Calu3 (cell line): ENCODE data around the gene NUDT1. TPM values are rescaled to one million over a fixed set of nuclear protein-coding genes. Genes with fewer than 3 reads are reported as not detected.

Source experiments
- BruUV-seq: library from RNA; stranded (reverse); fragments of 400-500 nt; replicated peaks from 2 replicates; lab custom pipeline; 2021; lab: Mats Ljungman, UMichigan
- CTCF ChIA-PET: fragments of 300-600 bp; sonication (Branson Sonifier 250); formaldehyde crosslinking; loops from one replicate; lab custom pipeline; 2022; ENCODE audit warnings: antibody characterized with exemption; lab: Charles Lee
- DNase-seq: peaks from one replicate; pipeline ENCODE4 v3.0.0; 2022
- H3K27ac Mint-ChIP-seq: one replicate; pipeline ENCODE4 v1.8.0; 2022; ENCODE audit warnings: mixed read lengths; ENCODE audit not compliant: unreplicated experiment
- H3K27me3 Mint-ChIP-seq: one replicate; pipeline ENCODE4 v1.8.0; 2022; ENCODE audit warnings: mixed read lengths; ENCODE audit not compliant: unreplicated experiment
- H3K36me3 Mint-ChIP-seq: one replicate; pipeline ENCODE4 v1.8.0; 2022; ENCODE audit warnings: mild to moderate bottlenecking, moderate library complexity, mixed read lengths; ENCODE audit not compliant: insufficient read depth, unreplicated experiment
- H3K4me1 Mint-ChIP-seq: one replicate; pipeline ENCODE4 v1.8.0; 2022; ENCODE audit warnings: mild to moderate bottlenecking, low read depth, mixed read lengths; ENCODE audit not compliant: unreplicated experiment
- H3K4me3 Mint-ChIP-seq: one replicate; pipeline ENCODE4 v1.8.0; 2022; ENCODE audit warnings: mild to moderate bottlenecking, low read depth, moderate library complexity, mixed read lengths; ENCODE audit not compliant: unreplicated experiment
- H3K9me3 Mint-ChIP-seq: one replicate; pipeline ENCODE4 v1.8.0; 2022; ENCODE audit warnings: low read depth, mixed read lengths; ENCODE audit not compliant: unreplicated experiment
- CTCF ChIP-seq: fragments of 200-600 bp; IDR thresholded peaks from one replicate; pipeline ENCODE4 v1.8.0; 2022; ENCODE audit warnings: antibody characterized with exemption; ENCODE audit not compliant: unreplicated experiment
- intact Hi-C: fragments of 100-400 bp; cut with micrococcal nuclease; formaldehyde crosslinking; loops from one replicate; pipeline ENCODE4 v1.10.0; 2022; ENCODE audit not compliant: unreplicated experiment
- total RNA-seq: library from RNA; stranded (reverse); gene quantifications from 2 replicates; pipeline ENCODE4 v1.2.3, GENCODE V29; 2022

The NUDT1 gene
- total RNA-seq, 1 experiment from 2014 or later, result 65.6 TPM

- Mint-ChIP-seq H3K4me3 (no peak overlapping the region), H3K36me3 (peaks cover 44% of the 10 kb centered on the region), H3K27me3 (no peaks in the 10 kb centered on the region), H3K4me1 (peaks cover 27% of the 10 kb centered on the region), H3K9me3 (no peaks in the 10 kb centered on the region), H3K27ac (no peak overlapping the region)
- no peak for TF ChIP-seq CTCF
- intact Hi-C loops, result loop anchor here (5.0 kb wide), 1 partner anchor 106 kb away; the partner anchor contains the start of gene EIF3B
- DNase-seq, result no peak
- CTCF ChIA-PET, result no interaction called here
- no TSS peak for BruUV-seq
Measured at GRCh38 chr7:2245883-2246675, 4.1 kb downstream of the NUDT1 start.

GRCh38 chr7:2247141-2247995 is 5.3 kb downstream of the NUDT1 start:
- no peak overlapping the region for H3K27ac Mint-ChIP-seq
- peaks cover 27% of the 10 kb centered on the region for H3K4me1 Mint-ChIP-seq
- peak; percentile 89 for TF ChIP-seq CTCF
- no peaks in the 10 kb centered on the region for H3K9me3 Mint-ChIP-seq
- intact Hi-C loops, result loop anchor here (5.0 kb wide), 1 partner anchor 105 kb away; the partner anchor contains the start of gene EIF3B
- BruUV-seq, result no TSS peak
- DNase-seq, result peak; percentile 60
- CTCF ChIA-PET, result no interaction called here
- peaks cover 37% of the 10 kb centered on the region for H3K36me3 Mint-ChIP-seq
- no peaks in the 10 kb centered on the region for H3K27me3 Mint-ChIP-seq
- H3K4me3 Mint-ChIP-seq, result no peak overlapping the region

GRCh38 chr7:2248984-2249694 is 7.1 kb downstream of the NUDT1 start:
- no TSS peak for BruUV-seq
- no peak for TF ChIP-seq CTCF
- peak; percentile 79 for DNase-seq
- H3K27ac Mint-ChIP-seq, result peak overlapping the region; percentile 94
- CTCF ChIA-PET, result interaction anchor here (0.5 to 1.3 kb wide), 7 partner anchors 13 to 742 kb away, joined by 3 to 5 read pairs (median 3); partner anchors contain the start of gene SNX8
- H3K4me1 Mint-ChIP-seq, result peaks cover 18% of the 10 kb centered on the region
- no peaks in the 10 kb centered on the region for H3K27me3 Mint-ChIP-seq
- intact Hi-C loops, result loop anchor here (5.0 kb wide), 1 partner anchor 103 kb away; the partner anchor contains the start of gene EIF3B
- no peaks in the 10 kb centered on the region for H3K9me3 Mint-ChIP-seq
- peak overlapping the region; percentile 41 for H3K4me3 Mint-ChIP-seq
- peaks cover 37% of the 10 kb centered on the region for H3K36me3 Mint-ChIP-seq
